Activated CD4-positive, alpha-beta T cell treated with anti-CD3 and anti-CD28 coated beads for 4 hours (primary cell): ENCODE data around the gene MRAP2.
"Not testable (repeated sequence)": the region's sequence is repeated elsewhere in the genome, so short reads cannot be mapped to it uniquely, and the experiment has no call there.

ENCODE experiments used
- DNase-seq, 2 donors: peaks; one replicate each; pipeline ENCODE4 v3.0.0-alpha.2; 2020

Gene MRAP2

GRCh38 chr6:84032000-84032399 is 1.6 kb upstream of the MRAP2 start:
- not testable (repeated sequence) for DNase-seq

GRCh38 chr6:84035484-84035883 is 1.9 kb downstream of the MRAP2 start:
- DNase-seq: no peak

- no peak for DNase-seq
These were observed 4.0 kb downstream of the MRAP2 start for GRCh38 chr6:84037425-84038089.

GRCh38 chr6:84042603-84043002 is 9.0 kb downstream of the MRAP2 start:
- no peak for DNase-seq

- DNase-seq: no peak
These were observed 10.0 kb downstream of the MRAP2 start for GRCh38 chr6:84043555-84043954.

GRCh38 chr6:84046755-84047154 is 13.2 kb downstream of the MRAP2 start:
- no peak for DNase-seq

GRCh38 chr6:84048588-84048987 is 15.0 kb downstream of the MRAP2 start:
- no peak for DNase-seq

- DNase-seq: no peak
These were observed 16.8 kb downstream of the MRAP2 start for GRCh38 chr6:84050408-84050807.

GRCh38 chr6:84052204-84052882 is 18.8 kb downstream of the MRAP2 start:
- no peak for DNase-seq

- DNase-seq: no peak
These were observed 19.3 kb downstream of the MRAP2 start for GRCh38 chr6:84052883-84053241.

- DNase-seq: no peak
These were observed 22.1 kb downstream of the MRAP2 start for GRCh38 chr6:84055647-84056046.

- DNase-seq: no peak
These were observed 24.3 kb downstream of the MRAP2 start for GRCh38 chr6:84057908-84058307.

GRCh38 chr6:84059082-84059481 is 25.5 kb downstream of the MRAP2 start:
- no peak for DNase-seq

- no peak for DNase-seq
These were observed 27.6 kb downstream of the MRAP2 start for GRCh38 chr6:84061174-84061573.

- DNase-seq: no peak
These were observed 28.2 kb downstream of the MRAP2 start for GRCh38 chr6:84061613-84062398.

GRCh38 chr6:84062519-84063154 is 29.1 kb downstream of the MRAP2 start:
- DNase-seq: no peak

- no peak for DNase-seq
These were observed 32.2 kb downstream of the MRAP2 start for GRCh38 chr6:84065693-84066290.

- DNase-seq: no peak
These were observed 33.0 kb downstream of the MRAP2 start for GRCh38 chr6:84066536-84066935.

- DNase-seq: not testable (repeated sequence)
These were observed 35.3 kb downstream of the MRAP2 start for GRCh38 chr6:84068873-84069272.

GRCh38 chr6:84072442-84072997 is 38.9 kb downstream of the MRAP2 start:
- no peak for DNase-seq

GRCh38 chr6:84074988-84075781 is 41.6 kb downstream of the MRAP2 start:
- no peak for DNase-seq

- no peak for DNase-seq
These were observed 44.1 kb downstream of the MRAP2 start for GRCh38 chr6:84077645-84078044.
